ENCODE measurements around the gene RHOT2. TPM values are rescaled to one million over a fixed set of nuclear protein-coding genes. Genes with fewer than 3 reads are reported as not detected.

RHOT2 gene
- total and polyA plus RNA-seq, 2 experiments from 2014 or later = 129 to 163 TPM

DNA sequence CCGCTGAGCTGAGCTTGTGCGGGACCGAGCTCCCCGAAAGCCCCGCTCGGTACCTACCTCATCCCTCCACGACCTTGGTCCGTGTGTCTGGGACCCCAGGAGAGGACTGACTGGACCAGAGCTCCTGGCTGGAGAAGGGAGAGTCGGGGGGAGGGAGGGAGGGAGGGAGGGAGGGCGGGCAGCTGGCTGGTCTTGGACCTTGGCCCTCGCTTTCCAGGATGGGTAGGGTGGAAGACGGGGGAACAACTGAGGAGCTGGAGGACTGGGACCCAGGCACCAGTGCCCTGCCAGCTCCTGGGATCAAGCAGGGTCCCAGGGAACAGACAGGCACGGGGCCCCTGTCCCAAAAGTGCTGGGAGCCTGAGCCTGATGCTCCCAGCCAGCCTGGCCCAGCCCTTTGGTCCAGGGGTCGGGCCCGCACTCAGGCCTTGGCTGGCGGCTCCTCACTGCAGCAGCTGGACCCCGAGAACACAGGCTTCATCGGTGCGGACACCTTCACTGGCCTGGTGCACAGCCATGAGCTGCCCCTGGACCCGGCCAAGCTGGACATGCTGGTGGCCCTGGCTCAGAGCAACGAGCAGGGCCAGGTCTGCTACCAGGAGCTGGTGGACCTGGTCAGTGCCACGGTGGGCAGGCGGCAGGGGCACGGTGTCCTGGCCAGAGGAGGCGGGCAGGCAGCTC lies 8.1 kb downstream of the RHOT2 start:
- DNase-seq (ENCODE audit: low spot score) (peak; percentile 36), ATAC-seq (no peak; the same call in 2 of the 3 replicates)
- no peak overlapping the region for H3K27ac ChIP-seq (ENCODE audit: low read depth)
- peaks cover under 1% of the 10 kb centered on the region; the same call in 1 of the 2 replicates for H3K36me3 ChIP-seq (ENCODE audit: insufficient read depth)
- Mint-ChIP-seq H3K36me3 (ENCODE audit: low read depth) (peaks cover 9% of the 10 kb centered on the region; the same call in 2 of the 3 replicates), H3K4me3 (0 out of 3 replicates have a peak overlapping the region, but pooled peaks have one; percentile 40), H3K27ac (no peak overlapping the region), H3K27me3 (ENCODE audit: insufficient read depth, low read depth, poor library complexity) (peaks cover 12% of the 10 kb centered on the region), H3K9me3 (no peaks in the 10 kb centered on the region; the same call in 2 of the 3 replicates), H3K4me1 (peaks cover 18% of the 10 kb centered on the region)
- peaks cover 3% of the 10 kb centered on the region for H4K20me1 ChIP-seq (replicated peaks; ENCODE audit: insufficient read depth)
- H3K79me2 ChIP-seq (replicated peaks; ENCODE audit: insufficient read depth) = peaks cover 4% of the 10 kb centered on the region; the same call in 1 of the 2 replicates
- TF ChIP-seq ZNF114 (CRISPR knock-in tag; IDR thresholded peaks at IDR 0.05) (no peak), CREB1 (CRISPR knock-in tag; IDR thresholded peaks at IDR 0.05; ENCODE audit: low read depth) (no peak), ZNF331 (CRISPR knock-in tag; IDR thresholded peaks at IDR 0.05; ENCODE audit: low read depth) (no peak), EZH2 (IDR thresholded peaks at IDR 0.05; ENCODE audit: low read depth, unreplicated experiment) (no peak), POLR2AphosphoS5 (IDR thresholded peaks at IDR 0.05; ENCODE audit: low read depth) (no peak), NANOG (IDR thresholded peaks at IDR 0.05; ENCODE audit: borderline replicate concordance) (no peak), STAT1 (IDR thresholded peaks at IDR 0.05; ENCODE audit: unreplicated experiment) (no peak), EZH2phosphoT487 (IDR thresholded peaks at IDR 0.05; ENCODE audit: unreplicated experiment) (no peak), JUNB (IDR thresholded peaks at IDR 0.05; ENCODE audit: unreplicated experiment) (no peak)
- TF ChIP-seq, protein P1, sequence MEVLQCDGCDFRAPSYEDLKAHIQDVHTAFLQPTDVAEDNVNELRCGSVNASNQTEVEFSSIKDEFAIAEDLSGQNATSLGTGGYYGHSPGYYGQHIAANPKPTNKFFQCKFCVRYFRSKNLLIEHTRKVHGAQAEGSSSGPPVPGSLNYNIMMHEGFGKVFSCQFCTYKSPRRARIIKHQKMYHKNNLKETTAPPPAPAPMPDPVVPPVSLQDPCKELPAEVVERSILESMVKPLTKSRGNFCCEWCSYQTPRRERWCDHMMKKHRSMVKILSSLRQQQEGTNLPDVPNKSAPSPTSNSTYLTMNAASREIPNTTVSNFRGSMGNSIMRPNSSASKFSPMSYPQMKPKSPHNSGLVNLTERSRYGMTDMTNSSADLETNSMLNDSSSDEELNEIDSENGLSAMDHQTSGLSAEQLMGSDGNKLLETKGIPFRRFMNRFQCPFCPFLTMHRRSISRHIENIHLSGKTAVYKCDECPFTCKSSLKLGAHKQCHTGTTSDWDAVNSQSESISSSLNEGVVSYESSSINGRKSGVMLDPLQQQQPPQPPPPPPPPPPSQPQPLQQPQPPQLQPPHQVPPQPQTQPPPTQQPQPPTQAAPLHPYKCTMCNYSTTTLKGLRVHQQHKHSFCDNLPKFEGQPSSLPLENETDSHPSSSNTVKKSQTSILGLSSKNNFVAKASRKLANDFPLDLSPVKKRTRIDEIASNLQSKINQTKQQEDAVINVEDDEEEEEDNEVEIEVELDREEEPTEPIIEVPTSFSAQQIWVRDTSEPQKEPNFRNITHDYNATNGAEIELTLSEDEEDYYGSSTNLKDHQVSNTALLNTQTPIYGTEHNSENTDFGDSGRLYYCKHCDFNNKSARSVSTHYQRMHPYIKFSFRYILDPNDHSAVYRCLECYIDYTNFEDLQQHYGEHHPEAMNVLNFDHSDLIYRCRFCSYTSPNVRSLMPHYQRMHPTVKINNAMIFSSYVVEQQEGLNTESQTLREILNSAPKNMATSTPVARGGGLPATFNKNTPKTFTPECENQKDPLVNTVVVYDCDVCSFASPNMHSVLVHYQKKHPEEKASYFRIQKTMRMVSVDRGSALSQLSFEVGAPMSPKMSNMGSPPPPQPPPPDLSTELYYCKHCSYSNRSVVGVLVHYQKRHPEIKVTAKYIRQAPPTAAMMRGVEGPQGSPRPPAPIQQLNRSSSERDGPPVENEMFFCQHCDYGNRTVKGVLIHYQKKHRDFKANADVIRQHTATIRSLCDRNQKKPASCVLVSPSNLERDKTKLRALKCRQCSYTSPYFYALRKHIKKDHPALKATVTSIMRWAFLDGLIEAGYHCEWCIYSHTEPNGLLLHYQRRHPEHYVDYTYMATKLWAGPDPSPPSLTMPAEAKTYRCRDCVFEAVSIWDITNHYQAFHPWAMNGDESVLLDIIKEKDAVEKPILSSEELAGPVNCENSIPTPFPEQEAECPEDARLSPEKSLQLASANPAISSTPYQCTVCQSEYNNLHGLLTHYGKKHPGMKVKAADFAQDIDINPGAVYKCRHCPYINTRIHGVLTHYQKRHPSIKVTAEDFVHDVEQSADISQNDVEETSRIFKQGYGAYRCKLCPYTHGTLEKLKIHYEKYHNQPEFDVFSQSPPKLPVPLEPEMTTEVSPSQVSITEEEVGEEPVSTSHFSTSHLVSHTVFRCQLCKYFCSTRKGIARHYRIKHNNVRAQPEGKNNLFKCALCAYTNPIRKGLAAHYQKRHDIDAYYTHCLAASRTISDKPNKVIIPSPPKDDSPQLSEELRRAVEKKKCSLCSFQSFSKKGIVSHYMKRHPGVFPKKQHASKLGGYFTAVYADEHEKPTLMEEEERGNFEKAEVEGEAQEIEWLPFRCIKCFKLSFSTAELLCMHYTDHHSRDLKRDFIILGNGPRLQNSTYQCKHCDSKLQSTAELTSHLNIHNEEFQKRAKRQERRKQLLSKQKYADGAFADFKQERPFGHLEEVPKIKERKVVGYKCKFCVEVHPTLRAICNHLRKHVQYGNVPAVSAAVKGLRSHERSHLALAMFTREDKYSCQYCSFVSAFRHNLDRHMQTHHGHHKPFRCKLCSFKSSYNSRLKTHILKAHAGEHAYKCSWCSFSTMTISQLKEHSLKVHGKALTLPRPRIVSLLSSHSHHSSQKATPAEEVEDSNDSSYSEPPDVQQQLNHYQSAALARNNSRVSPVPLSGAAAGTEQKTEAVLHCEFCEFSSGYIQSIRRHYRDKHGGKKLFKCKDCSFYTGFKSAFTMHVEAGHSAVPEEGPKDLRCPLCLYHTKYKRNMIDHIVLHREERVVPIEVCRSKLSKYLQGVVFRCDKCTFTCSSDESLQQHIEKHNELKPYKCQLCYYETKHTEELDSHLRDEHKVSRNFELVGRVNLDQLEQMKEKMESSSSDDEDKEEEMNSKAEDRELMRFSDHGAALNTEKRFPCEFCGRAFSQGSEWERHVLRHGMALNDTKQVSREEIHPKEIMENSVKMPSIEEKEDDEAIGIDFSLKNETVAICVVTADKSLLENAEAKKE (CRISPR knock-in tag; IDR thresholded peaks at IDR 0.05) = no peak
- TF ChIP-seq, protein P2, sequence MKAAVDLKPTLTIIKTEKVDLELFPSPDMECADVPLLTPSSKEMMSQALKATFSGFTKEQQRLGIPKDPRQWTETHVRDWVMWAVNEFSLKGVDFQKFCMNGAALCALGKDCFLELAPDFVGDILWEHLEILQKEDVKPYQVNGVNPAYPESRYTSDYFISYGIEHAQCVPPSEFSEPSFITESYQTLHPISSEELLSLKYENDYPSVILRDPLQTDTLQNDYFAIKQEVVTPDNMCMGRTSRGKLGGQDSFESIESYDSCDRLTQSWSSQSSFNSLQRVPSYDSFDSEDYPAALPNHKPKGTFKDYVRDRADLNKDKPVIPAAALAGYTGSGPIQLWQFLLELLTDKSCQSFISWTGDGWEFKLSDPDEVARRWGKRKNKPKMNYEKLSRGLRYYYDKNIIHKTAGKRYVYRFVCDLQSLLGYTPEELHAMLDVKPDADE (IDR thresholded peaks at IDR 0.05) = no peak
- TF ChIP-seq, protein P3, sequence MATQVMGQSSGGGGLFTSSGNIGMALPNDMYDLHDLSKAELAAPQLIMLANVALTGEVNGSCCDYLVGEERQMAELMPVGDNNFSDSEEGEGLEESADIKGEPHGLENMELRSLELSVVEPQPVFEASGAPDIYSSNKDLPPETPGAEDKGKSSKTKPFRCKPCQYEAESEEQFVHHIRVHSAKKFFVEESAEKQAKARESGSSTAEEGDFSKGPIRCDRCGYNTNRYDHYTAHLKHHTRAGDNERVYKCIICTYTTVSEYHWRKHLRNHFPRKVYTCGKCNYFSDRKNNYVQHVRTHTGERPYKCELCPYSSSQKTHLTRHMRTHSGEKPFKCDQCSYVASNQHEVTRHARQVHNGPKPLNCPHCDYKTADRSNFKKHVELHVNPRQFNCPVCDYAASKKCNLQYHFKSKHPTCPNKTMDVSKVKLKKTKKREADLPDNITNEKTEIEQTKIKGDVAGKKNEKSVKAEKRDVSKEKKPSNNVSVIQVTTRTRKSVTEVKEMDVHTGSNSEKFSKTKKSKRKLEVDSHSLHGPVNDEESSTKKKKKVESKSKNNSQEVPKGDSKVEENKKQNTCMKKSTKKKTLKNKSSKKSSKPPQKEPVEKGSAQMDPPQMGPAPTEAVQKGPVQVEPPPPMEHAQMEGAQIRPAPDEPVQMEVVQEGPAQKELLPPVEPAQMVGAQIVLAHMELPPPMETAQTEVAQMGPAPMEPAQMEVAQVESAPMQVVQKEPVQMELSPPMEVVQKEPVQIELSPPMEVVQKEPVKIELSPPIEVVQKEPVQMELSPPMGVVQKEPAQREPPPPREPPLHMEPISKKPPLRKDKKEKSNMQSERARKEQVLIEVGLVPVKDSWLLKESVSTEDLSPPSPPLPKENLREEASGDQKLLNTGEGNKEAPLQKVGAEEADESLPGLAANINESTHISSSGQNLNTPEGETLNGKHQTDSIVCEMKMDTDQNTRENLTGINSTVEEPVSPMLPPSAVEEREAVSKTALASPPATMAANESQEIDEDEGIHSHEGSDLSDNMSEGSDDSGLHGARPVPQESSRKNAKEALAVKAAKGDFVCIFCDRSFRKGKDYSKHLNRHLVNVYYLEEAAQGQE (IDR thresholded peaks at IDR 0.05; ENCODE audit: unreplicated experiment) = no peak
- TF ChIP-seq, protein P4, sequence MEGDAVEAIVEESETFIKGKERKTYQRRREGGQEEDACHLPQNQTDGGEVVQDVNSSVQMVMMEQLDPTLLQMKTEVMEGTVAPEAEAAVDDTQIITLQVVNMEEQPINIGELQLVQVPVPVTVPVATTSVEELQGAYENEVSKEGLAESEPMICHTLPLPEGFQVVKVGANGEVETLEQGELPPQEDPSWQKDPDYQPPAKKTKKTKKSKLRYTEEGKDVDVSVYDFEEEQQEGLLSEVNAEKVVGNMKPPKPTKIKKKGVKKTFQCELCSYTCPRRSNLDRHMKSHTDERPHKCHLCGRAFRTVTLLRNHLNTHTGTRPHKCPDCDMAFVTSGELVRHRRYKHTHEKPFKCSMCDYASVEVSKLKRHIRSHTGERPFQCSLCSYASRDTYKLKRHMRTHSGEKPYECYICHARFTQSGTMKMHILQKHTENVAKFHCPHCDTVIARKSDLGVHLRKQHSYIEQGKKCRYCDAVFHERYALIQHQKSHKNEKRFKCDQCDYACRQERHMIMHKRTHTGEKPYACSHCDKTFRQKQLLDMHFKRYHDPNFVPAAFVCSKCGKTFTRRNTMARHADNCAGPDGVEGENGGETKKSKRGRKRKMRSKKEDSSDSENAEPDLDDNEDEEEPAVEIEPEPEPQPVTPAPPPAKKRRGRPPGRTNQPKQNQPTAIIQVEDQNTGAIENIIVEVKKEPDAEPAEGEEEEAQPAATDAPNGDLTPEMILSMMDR (conservative IDR thresholded peaks at IDR 0.05; ENCODE audit: low read depth in 2 of 2) = no peak
- peak overlapping the region; percentile 86 for H3K4me2 ChIP-seq
- peaks cover 18% of the 10 kb centered on the region for H3F3A ChIP-seq (replicated peaks; ENCODE audit: low read depth)
- no peak overlapping the region for H2AFZ ChIP-seq
- no peaks in the 10 kb centered on the region for H3K27me3 ChIP-seq (ENCODE audit: insufficient read depth)
- H3K4me1 ChIP-seq (ENCODE audit: insufficient read depth) = peaks cover 11% of the 10 kb centered on the region; the same call in 1 of the 2 replicates
- H3K4me3 ChIP-seq = peak overlapping the region; percentile 66
- no peaks in the 10 kb centered on the region for H3K9me2 ChIP-seq (ENCODE audit: insufficient read depth)
